Stromal cell of bone marrow (primary cell): ENCODE data around the gene LRIT1.

ENCODE experiments used
- DNase-seq: peaks from one replicate; pipeline ENCODE4 v3.0.0-alpha.2; 2012; ENCODE audit warnings: low read depth

The LRIT1 gene

DNA sequence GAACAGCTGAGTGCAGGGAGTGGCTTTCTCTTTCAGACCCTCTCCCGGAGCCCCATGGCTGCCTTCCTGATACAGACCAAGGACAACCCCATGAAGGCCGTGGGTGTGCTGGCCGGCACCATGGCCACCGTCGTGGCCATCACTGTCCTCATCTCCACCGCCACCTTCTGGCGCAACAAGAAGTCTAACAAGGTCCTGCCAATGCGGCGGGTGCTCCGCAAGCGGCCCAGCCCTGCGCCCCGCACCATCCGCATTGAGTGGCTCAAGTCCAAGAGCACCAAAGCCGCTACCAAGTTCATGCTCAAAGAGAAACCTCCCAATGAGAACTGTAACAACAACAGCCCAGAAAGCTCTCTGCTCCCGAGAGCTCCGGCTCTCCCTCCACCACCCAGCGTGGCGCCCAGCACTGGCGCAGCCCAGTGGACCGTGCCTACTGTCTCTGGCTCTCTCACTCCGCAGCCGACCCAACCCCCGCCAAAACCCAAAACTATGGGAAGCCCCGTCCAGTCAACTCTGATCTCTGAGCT lies 27.2 kb downstream of the LRIT1 start:
- DNase-seq, result no peak

DNA sequence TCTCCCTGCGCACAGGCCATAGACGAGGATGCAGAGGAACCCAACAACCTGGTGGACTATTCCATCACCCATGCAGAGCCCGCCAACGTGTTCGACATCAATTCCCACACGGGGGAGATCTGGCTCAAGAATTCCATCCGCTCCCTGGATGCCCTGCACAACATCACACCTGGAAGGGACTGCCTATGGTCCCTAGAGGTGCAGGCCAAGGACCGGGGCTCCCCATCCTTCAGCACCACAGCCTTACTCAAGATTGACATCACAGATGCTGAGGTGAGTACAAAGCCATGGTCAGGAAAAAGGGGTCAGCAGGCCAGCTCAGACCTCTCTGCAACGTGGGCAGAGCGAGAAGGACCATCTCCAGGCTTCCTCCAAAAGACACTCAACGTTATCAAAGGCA lies 28.3 kb downstream of the LRIT1 start:
- DNase-seq, result no peak

DNA sequence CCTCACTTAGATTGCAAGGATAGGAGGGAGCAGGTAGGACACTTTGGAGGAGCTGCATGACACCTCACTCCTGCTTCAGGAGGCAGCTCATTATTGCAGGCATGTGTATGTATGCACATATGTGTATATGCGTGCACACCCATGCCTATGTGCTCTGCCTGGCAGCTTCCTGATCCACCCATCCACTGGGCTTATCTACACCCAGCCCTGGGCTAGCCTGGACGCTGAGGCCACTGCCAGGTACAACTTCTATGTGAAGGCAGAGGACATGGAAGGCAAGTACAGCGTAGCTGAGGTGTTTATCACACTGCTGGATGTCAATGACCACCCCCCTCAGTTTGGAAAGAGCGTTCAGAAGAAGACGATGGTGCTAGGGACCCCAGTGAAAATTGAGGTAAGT lies 29.3 kb downstream of the LRIT1 start:
- no peak for DNase-seq

DNA sequence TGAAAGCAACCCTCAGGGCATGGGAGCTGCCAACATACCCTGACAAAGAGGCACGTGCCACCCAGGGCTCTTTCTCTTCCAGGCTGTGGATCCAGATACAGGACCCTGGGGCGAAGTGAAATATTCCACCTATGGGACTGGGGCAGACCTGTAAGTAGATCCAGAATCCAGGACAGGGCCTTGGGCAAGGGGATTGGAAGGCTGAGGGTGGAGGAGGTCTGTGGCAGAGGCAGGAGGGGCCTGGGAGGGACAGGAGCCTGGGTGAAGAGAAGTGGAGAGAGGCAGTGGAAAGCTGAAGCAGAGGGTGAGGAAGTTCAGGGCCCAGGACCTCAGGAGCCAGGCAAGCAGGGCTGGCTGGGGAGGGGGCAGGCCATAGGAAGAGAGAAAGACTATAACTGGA lies 29.8 kb downstream of the LRIT1 start:
- no peak for DNase-seq

DNA sequence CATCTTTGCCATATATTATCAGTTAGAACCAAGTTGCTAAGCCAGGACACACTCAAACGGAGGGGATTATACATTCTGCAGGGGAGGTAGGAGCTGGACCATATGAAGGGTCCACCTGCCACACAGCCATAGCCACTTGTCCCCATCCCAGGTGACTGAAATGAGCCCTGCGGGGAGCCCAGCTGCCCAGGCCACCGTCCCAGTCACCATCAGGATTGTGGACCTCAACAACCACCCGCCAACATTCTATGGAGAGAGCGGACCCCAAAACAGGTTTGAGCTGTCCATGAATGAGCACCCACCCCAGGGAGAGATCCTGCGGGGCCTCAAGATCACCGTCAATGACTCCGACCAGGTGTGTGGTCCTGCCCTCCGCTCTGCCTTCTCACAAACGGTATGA lies 33.3 kb downstream of the LRIT1 start:
- no peak for DNase-seq

DNA sequence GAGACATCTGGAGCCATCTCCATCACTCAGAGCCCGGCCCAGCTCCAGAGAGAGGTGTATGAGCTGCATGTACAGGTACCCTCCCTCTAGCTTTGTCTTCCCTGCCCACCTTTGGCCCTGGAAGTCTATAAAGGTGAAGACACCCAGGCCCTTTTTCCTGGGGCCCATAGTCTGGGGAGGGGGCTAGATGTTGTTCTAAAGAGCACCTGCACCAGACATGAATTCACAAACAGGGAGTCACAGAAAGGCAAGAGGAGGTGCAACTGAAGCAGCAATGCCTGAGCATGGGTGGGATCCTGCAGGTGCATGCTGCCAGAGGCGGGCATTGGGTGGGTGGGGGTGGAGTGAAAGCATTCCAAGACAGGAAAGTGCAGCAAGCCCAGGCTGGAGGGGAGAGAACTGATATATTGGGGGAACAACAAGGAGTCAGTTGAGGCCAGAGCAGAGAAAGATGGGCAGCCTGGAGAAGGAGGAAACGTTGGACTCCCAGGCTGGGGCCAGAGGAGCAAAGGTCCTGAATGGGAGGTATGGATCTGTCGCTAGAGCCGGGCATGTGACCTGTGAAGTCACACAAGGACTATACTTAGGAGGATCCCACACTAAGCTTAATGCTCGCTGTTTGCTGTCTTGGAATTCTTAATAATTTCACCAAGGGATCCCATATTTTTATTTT lies 35.4 kb downstream of the LRIT1 start:
- DNase-seq, result no peak

DNA sequence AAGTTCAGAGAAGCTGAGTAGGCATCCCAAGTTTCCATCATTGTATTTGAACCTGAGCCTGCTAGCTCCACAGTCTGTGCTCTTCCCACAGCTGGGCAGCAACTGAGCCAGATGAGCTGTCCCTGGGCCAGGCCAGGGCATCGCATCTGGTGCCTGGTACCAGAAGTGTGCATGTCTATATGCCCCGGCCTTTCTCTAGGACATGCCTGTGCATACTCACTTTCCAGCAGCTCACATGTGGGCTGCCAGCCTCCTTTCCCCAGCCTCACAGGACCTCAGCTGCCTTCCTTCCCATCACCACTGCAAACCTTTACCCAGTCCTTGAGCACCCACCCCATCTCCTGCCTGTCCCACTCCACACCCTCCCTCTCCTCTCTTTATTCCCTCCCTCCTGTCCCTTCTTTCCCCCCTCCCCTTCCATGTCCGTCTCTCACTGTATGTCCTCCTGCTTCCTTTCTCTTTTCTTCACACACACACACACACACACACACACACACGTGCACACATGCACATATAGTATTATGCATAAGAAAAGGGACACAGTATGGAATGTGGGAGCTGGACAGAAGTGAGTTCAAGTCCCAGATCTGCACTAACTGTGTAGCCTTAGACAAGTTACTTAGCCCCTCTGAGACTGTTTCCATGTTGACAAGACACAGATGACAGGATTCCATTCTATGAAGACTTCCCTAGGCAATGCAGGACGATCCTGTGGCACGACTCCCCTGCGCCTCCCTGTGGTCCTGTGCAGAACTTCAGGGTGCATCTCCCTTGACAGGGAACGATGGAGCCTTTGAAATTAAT lies 36.1 kb downstream of the LRIT1 start:
- peak; percentile 4 for DNase-seq

DNA sequence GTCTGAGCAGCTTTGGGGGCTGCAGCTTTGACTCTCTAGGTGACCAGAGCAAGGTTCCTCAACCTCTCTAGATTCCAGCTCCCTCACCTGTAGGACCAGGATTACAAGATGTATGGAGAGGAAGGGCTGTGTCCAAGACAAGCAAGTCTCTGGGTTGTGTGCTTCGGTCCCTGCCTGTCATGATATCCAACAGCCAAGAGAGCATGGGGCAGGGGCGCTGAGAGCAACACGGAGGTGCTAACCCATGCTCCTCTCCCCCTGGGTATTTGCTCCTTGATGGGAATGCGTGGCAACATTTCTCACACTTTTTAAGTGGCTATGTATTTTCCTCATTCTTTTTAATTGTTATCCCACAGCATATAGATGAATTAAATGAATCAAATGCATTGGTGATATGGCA lies 36.7 kb downstream of the LRIT1 start:
- DNase-seq, result no peak

DNA sequence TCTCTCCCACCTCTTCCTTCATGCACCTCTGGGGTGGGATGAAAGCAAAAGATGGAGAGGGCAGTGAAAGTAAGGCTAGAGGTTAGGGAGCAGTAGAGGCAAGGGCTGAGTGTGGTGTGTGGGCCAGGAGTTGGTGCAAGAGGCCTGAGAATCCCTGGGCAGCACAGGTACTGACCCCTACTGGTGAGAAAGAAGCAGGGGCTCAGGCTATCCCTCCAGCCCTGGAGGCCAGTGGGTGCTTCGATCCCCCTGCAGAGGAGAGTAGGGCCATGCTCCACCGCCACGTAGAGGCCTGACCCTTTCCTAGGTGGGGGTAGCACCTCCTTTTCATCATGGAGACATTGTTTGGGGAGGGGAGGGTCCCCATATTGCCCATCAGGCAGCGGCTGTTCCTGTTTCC lies 37.2 kb downstream of the LRIT1 start:
- DNase-seq, result no peak

DNA sequence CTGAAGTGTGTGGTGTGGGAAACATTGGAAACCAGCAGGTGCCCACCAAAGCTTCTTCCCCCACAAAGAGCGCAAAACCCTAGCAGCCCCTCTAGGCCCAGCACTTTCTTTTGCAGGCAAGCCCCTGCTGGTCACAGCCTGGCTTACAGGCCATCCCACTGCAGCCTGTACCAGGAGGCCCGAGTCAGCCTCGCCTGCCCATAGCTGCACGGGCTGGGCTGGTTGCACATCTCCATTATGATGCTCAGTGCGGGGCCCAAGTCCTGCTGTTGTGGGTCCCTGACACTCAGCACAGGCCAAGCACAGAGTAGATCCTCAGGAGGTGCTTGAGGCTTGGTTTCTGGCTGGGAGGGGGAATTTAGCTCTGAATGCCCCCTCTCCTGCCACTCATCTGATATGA lies 39.0 kb downstream of the LRIT1 start:
- DNase-seq, result no peak

DNA sequence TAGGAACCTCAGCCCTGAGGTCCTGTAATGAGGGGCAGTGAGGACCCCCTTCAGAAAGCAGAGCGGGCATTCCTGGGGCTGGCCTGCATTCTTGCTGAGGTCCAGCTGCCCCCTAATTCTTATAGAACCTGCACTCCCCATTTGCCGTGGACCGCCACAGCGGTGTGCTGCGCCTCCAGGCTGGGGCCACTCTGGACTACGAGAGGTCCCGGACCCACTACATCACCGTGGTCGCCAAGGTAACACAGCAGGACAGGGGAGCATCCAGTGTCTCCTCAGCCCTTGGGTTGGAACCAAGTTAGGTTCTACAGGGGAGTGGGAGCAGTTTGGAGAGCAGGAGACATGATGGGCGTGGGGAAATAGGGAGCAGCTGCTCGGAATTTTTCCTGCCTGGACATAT lies 39.7 kb downstream of the LRIT1 start:
- no peak for DNase-seq

DNA sequence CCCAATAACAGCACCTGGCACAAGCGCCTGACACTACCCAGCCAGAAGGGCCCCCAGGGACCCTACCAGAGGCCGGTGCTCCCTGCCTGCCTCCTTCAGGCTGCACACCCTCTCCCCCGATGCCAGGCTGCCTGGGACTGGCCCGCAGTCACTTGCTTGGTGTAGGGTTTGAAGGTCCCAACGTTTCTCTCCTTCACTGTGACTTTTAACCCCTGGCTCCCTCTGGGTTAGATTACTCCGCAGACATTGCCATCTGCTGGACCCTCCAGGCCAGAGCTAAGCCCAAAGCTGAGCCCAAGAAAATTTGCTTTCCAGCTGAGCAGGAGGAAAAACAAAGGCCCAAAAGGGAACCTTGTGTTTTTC lies 40.1 kb downstream of the LRIT1 start:
- DNase-seq, result no peak

DNA sequence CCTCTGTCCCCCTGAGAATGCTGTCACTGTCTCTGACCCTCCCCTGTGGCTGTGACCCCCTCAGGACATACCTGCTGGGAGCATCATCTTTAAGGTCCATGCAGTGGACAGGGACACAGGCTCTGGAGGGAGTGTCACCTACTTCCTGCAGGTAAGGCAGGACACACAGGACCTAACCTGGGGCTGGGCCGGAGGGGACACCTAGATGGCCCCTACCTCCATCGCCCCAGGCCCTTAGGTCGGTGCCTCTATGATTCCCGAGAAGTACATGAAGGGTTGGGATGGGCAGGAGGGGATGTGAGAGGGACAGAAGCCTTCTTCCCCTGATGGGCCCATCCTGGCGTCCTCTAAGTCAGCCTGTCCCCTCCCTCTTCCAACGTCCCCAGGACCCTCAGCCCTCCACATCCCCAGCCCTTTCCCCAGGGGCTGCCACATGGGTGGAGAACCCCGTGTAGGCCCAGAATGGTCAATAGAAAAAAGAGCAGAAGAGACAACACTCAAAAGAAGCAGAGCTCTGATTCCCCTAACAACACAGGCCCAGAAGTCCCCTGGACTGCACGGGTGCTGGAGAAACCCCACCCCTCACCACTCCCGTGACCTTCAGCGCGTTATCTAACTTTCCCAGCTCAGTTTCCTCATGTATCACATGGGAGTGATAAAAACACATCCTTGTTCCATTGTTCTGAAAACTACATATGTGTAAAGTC lies 40.7 kb downstream of the LRIT1 start:
- DNase-seq, result no peak

DNA sequence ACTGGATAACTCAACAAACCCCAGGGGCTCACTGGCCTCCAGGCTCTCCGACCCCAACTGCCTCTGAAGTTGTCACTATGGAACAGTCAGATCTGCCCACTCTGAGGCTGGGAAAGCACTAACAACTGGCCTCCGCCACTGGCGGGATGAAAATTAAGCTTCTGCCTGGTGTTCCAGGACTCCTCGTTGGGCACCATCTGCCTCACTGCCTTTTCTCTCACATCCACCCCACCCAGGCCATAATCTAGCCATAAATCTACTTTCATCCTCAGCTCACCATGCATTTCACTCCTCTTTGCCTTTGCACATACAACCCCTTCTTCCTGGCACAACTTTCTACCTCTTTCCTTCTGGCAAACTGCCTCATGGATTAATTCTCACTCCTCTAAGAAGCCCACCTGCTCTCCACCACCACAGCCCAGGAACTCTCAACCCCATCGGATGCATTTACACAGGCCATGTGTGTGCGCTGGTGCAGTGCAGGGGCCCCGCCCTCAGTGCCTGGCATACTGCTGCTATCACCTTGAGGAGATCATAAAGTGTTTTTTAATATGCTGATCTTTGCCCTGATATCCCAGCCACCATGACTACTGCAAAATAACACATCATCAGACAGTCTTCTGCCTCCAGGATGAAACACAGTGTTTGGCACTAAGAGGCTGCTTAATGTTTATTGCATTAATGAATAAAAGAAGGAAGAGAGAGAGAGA lies 43.0 kb downstream of the LRIT1 start:
- DNase-seq, result no peak

DNA sequence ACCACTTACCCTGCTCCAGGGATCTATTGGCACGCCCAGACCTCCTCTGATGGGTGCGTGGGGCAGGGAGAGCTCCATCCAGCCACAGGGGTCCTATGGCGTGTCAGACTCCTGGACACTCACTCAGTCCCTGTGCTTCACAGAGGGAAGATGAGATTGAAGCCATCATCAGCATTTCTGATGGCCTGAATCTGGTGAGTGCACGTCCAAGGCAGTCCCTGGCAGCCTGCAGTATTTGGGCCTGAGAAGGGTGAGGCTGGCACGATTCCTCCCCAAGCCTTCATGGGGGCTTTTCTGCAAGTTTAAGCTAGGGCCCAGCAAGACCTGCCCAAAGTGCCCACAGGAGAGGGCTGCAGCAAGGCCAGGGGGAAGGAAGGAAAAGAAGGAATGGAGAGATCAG lies 43.7 kb downstream of the LRIT1 start:
- DNase-seq, result no peak

DNA sequence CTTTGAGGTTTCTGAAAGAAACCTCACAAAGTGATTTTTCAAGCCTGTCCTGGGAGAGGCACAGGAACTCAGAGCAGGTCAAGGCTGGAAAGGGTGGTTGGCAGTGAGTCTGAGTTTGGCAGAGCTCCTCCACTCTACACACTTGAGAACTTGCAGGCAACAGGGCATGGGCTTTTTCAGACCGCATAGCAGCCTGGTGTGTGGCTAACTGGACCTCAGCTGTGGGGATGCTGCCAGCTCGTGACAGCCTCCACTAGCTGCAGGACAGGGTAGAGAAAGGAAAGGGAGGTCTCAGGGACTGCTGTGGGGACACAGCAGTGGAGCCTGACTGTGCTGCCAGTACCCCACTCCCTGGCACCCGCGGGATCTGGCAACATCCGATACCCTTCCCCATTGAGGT lies 44.4 kb downstream of the LRIT1 start:
- DNase-seq, result no peak

DNA sequence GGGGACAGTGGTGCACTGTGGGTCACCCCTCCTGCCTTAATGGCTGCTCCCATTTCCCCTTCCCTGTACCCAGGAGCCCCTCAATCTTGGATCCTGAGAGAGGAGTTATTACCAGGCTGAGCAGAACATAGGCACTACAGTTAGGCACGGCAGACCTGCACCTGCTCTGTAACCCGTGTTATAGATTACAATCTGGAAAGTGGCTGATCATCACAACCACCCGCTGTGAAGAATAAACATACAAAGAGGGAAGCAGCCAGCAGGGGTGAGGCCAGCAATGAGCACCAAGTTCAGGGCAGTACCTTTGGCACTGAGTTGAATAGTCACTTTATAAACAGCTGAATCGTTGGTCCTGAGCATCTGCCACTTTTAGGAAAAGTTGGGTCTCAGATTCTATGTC lies 45.3 kb downstream of the LRIT1 start:
- DNase-seq, result no peak

DNA sequence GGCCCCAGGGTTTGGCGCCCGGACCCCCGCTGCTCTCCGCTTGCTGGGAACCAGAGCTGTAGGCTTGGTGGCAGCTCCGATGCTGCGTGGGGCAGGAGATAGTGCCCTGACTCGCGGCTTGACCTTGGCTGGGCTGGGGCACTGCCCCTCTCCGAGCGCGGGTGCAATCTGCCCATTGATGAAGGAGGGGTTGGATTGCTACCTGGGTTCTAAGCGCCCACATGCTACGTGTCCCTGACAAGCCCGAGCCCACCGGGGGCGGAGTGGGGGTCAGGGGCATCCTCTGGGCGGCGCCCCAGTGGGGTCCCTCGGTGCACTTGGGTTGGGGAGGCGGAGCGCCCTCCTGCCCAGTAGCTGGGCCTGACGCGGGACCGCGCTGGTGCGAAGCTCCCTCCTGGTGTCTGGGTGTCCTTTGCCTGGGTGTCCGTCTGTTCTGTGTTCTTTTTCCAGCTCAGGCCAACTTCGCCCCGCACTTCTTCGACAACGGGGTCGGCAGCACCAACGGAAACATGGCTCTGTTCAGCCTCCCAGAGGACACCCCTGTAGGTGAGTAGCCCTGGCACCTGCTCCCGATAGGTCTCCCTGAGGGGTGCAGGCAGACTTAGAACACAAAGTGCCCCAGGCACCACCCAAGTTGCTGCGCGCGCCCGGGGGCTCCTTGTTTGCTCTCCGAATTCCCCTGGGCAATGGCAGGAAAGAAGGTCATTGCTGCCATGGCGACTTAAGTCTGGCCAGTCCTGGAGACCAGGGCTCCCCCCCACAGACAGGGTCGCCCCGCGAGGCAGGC lies 46.1 kb downstream of the LRIT1 start:
- no peak for DNase-seq

DNA sequence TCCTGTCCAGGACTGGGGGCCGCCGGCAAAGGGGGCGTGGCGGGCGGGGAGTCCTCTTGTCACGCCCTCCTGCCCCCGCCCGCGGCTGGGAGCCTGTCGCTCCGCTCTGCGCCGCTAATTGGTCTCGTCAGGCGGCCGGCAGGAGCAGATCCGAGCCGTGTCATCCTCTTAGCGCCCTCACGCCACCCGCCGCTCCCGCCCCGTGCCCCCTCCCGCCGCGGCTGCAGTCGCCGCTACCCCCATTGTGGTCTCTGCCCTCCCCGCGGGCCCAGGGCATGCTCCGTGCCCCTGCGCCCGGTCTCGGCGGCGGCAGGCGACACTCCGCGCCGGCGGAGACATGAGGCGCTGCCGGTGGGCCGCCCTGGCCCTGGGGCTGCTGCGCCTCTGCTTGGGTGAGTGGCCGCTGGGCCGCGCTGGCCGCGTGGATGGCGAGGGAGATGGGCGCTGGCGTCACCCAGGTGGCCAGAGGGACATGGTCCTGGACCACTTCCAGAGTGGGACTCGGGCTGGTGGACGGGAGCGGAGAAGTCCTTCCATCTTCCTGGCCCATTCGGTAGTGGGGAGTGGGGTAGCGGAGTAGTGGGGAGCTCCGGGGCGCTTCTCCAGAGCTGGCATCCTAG lies 46.8 kb downstream of the LRIT1 start, which contains the start of gene CDHR1:
TSS of gene CDHR1 (plus strand) at position 114 of the 620 bp plus-strand sequence. CDS start at position 338, 224 bp downstream.
- DNase-seq, result no peak

DNA sequence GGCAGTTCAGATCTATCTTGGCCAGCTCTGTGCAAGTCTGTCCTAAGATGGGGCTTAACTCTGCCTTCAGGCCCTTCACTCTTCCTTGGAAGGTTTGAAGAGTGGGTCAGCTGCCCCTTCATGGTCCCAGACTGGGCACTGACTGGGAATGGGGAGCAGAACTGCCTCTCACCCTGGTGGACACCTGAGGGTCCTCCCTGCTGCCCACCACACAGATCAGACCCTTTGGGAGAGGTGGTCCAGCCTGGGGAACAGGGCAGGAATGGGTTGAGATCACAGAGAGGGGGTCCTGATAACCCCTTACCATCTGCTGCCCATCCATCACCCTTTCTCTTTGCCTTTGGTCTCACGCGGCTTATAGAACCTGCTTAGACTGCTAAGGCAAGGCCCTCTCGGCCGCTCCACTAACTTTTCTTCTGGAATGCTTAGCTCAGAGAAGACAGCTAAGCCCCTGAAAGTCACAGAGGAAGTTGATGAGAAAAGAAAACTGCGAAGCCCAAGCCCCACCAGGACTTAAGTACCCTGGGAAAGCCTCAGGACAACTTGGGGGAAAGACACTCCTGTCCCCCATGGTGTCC lies 47.4 kb downstream of the LRIT1 start:
- DNase-seq, result no peak

DNA sequence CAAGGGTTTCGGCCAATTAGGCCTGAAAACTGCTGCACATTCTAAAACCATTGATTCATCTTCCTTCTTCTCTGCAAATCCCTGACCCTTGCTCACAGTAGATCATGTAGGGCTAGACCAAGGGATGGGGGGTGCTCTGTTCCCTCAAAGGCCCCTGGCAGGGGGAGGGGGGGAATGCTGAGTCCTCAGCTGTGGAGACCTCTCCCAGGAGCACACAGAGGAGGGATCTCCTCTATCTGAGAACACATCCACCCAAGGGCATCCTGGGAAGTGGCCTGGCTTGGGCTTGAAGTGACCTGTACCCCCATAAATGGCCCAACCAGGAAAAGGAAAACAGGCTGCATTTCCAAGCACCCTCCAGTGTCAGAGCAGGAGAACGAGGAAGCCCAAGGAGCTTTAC lies 48.0 kb downstream of the LRIT1 start:
- no peak for DNase-seq
